ENCODE data around the gene STS.

STS gene

DNA sequence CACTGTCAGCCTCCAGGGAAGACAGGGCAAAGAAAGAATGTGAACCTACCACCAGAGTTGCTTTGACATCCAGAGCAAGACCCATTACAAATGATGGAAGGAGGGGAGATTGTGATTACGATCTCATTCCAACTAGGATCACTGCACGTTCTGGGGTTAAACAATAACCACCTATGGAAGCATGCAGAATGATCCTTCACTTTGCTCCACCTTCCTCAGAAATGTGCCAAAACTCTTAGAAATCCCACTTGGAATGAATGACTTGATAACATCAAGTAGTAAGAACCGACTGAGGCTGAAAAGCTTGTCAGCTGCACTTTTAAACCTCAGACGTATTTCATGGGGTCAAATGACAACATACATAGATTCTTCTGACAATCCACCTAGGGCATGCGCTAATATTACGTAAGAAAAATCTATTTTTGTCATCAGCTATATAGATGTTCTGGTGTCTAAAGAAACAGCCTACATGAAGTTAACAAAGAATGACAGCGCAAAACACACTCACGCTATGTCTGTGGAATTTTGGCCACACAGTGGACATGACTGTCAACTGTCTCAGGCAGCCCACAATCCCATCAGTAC, 3.5 kb upstream of the STS start:
- H3K9me3 ChIP-seq (ENCODE audit: insufficient read depth, low read length, severe bottlenecking): no peaks in the 10 kb centered on the region
- H3K79me2 ChIP-seq (ENCODE audit: insufficient read depth, low read length): peaks cover 98% of the 10 kb centered on the region
- H3K27me3 ChIP-seq (ENCODE audit: insufficient read depth, low read length, poor library complexity): no peaks in the 10 kb centered on the region
- no peak overlapping the region for H2AFZ ChIP-seq (ENCODE audit: low read depth, low read length)
- peak overlapping the region; percentile 59 for H3K27ac ChIP-seq (ENCODE audit: low read length)
- peaks cover 30% of the 10 kb centered on the region for H3K36me3 ChIP-seq (ENCODE audit: insufficient read depth, low read length)
- peaks cover 54% of the 10 kb centered on the region for H3K4me1 ChIP-seq (ENCODE audit: insufficient read depth, low read length)
- no peak for ATAC-seq (ENCODE audit: insufficient read depth, low read depth)
- TF ChIP-seq, protein P1, sequence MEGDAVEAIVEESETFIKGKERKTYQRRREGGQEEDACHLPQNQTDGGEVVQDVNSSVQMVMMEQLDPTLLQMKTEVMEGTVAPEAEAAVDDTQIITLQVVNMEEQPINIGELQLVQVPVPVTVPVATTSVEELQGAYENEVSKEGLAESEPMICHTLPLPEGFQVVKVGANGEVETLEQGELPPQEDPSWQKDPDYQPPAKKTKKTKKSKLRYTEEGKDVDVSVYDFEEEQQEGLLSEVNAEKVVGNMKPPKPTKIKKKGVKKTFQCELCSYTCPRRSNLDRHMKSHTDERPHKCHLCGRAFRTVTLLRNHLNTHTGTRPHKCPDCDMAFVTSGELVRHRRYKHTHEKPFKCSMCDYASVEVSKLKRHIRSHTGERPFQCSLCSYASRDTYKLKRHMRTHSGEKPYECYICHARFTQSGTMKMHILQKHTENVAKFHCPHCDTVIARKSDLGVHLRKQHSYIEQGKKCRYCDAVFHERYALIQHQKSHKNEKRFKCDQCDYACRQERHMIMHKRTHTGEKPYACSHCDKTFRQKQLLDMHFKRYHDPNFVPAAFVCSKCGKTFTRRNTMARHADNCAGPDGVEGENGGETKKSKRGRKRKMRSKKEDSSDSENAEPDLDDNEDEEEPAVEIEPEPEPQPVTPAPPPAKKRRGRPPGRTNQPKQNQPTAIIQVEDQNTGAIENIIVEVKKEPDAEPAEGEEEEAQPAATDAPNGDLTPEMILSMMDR (IDR thresholded peaks at IDR 0.05; ENCODE audit: borderline replicate concordance, extremely low read depth, low read length, poor library complexity, severe bottlenecking): no peak
- TF ChIP-seq EZH2 (IDR thresholded peaks at IDR 0.05; ENCODE audit: borderline replicate concordance, low read depth, low read length, severe bottlenecking): no peak
- peaks cover 8% of the 10 kb centered on the region; the same call in 1 of the 2 replicates for H4K20me1 ChIP-seq (ENCODE audit: insufficient read depth, low read length)
- H3K9ac ChIP-seq (ENCODE audit: low read depth, low read length): no peak overlapping the region
- peak overlapping the region; percentile 81; the same call in 1 of the 2 replicates for H3K4me2 ChIP-seq (ENCODE audit: insufficient read depth, low read length)
- H3K4me3 ChIP-seq (ENCODE audit: low read depth in 1 of 2, low read length in 2 of 2): no peak overlapping the region
- DNase-seq: no peak

DNA sequence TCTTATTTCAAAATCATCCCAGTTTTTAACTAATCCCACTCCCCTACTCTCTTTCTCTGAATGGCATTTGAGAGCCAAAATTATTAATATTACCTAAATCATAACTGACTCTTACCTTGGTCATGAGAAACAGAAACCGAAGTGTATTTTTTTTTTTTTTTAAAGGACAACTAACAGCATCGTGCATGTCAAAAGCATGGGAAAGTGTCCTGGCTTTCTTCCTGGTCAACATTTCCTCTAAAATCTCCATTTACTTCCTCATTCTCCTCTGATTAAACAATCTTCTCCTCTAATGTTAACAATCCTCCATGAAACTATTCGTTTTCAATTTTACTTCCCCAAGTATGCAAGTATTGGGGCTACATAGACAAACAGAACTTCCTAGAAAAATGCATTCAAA, 2.1 kb upstream of the STS start:
- peaks cover 95% of the 10 kb centered on the region for H3K79me2 ChIP-seq (ENCODE audit: insufficient read depth, low read length)
- peaks cover 65% of the 10 kb centered on the region for H3K4me1 ChIP-seq (ENCODE audit: insufficient read depth, low read length)
- H4K20me1 ChIP-seq (ENCODE audit: insufficient read depth, low read length): peaks cover 4% of the 10 kb centered on the region; the same call in 1 of the 2 replicates
- no peaks in the 10 kb centered on the region for H3K9me3 ChIP-seq (ENCODE audit: insufficient read depth, low read length, severe bottlenecking)
- ATAC-seq (ENCODE audit: insufficient read depth, low read depth) (no peak), DNase-seq (no peak)
- no peaks in the 10 kb centered on the region for H3K27me3 ChIP-seq (ENCODE audit: insufficient read depth, low read length, poor library complexity)
- peaks cover 23% of the 10 kb centered on the region for H3K36me3 ChIP-seq (ENCODE audit: insufficient read depth, low read length)
- TF ChIP-seq EZH2 (IDR thresholded peaks at IDR 0.05; ENCODE audit: borderline replicate concordance, low read depth, low read length, severe bottlenecking): no peak
- TF ChIP-seq, protein P1 (IDR thresholded peaks at IDR 0.05; ENCODE audit: borderline replicate concordance, extremely low read depth, low read length, poor library complexity, severe bottlenecking): no peak
- no peak overlapping the region for H2AFZ ChIP-seq (ENCODE audit: low read depth, low read length)
- peak overlapping the region; percentile 98 for H3K27ac ChIP-seq (ENCODE audit: low read length)
- H3K9ac ChIP-seq (ENCODE audit: low read depth, low read length): peak overlapping the region; percentile 94; the same call in 1 of the 2 replicates
- no peak overlapping the region for H3K4me3 ChIP-seq (ENCODE audit: low read depth in 1 of 2, low read length in 2 of 2)
- H3K4me2 ChIP-seq (ENCODE audit: insufficient read depth, low read length): peak overlapping the region; percentile 81

- peaks cover 72% of the 10 kb centered on the region for H3K4me1 ChIP-seq (ENCODE audit: insufficient read depth, low read length)
- peaks cover 21% of the 10 kb centered on the region for H3K36me3 ChIP-seq (ENCODE audit: insufficient read depth, low read length)
- H2AFZ ChIP-seq (ENCODE audit: low read depth, low read length): no peak overlapping the region
- peak overlapping the region; percentile 94 for H3K9ac ChIP-seq (ENCODE audit: low read depth, low read length)
- H4K20me1 ChIP-seq (ENCODE audit: insufficient read depth, low read length): peaks cover 4% of the 10 kb centered on the region; the same call in 1 of the 2 replicates
- H3K4me3 ChIP-seq (ENCODE audit: low read depth in 1 of 2, low read length in 2 of 2): peak overlapping the region; percentile 12 to 99; a peak in 3 of 4 replicates
- peak overlapping the region; percentile 81 for H3K4me2 ChIP-seq (ENCODE audit: insufficient read depth, low read length)
- peaks cover 94% of the 10 kb centered on the region for H3K79me2 ChIP-seq (ENCODE audit: insufficient read depth, low read length)
- no peaks in the 10 kb centered on the region for H3K9me3 ChIP-seq (ENCODE audit: insufficient read depth, low read length, severe bottlenecking)
- TF ChIP-seq, protein P1 (IDR thresholded peaks at IDR 0.05; ENCODE audit: borderline replicate concordance, extremely low read depth, low read length, poor library complexity, severe bottlenecking): no peak
- TF ChIP-seq EZH2 (IDR thresholded peaks at IDR 0.05; ENCODE audit: borderline replicate concordance, low read depth, low read length, severe bottlenecking): no peak
- H3K27me3 ChIP-seq (ENCODE audit: insufficient read depth, low read length, poor library complexity): no peaks in the 10 kb centered on the region
- DNase-seq (no peak), ATAC-seq (ENCODE audit: insufficient read depth, low read depth) (no peak)
- peak overlapping the region; percentile 98 for H3K27ac ChIP-seq (ENCODE audit: low read length)
Observed at GRCh38 chrX:7146020-7146702, 1.4 kb upstream of the STS start.

Measured in DND-41 (cell line).